ENCODE results near the gene KLHL3. TPM values are rescaled to one million over a fixed set of nuclear protein-coding genes. Genes with fewer than 3 reads are reported as not detected.

KLHL3 gene
- total RNA-seq, 1 experiment from 2014 or later = 16.9 TPM

DNA sequence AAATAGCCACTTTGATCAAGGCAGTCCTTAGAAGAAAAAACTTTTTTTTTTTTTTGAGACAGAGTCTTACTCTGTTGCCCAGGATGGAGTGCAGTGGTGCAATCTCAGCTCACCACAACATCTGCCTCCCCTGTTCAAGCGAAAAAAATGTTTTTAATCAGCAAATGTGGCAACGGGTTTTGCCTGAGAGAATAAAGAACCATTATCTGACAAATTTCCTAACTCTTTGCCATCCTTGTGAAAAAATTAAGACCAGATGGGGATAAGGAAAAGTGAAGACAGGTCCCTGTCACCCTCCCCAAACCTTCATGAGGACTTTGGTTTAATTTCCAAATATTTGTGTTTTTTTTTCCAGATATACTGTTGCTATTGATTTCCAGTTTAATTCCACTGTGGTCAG is 129.5 kb downstream of the KLHL3 start:
- CTCF ChIA-PET = interaction anchor here (0.7 kb wide), 1 partner anchor 89 kb away, joined by 5 read pairs; no protein-coding TSS in a partner anchor

GRCh38 chr5:137605411-137605810 is 130.5 kb downstream of the KLHL3 start:
- Mint-ChIP-seq H3K4me3 (ENCODE audit: low read depth, unreplicated experiment) (no peak overlapping the region), H3K4me1 (ENCODE audit: low read depth, unreplicated experiment) (no peaks in the 10 kb centered on the region), H3K36me3 (ENCODE audit: insufficient read depth, unreplicated experiment) (peaks cover 4% of the 10 kb centered on the region), H3K27ac (ENCODE audit: unreplicated experiment) (no peak overlapping the region), H3K9me3 (ENCODE audit: low read depth, unreplicated experiment) (no peaks in the 10 kb centered on the region), H3K27me3 (ENCODE audit: unreplicated experiment) (peaks cover 86% of the 10 kb centered on the region)
- DNase-seq = no peak
- intact Hi-C loops (cut with micrococcal nuclease; ENCODE audit: unreplicated experiment) = loop anchor here (1.0 kb wide), 1 partner anchor 285 kb away; no protein-coding TSS in a partner anchor
- TF ChIP-seq CTCF (IDR thresholded peaks at IDR 0.05; ENCODE audit: unreplicated experiment) = no peak
- CTCF ChIA-PET = interaction anchor here (0.7 to 2.1 kb wide), 9 partner anchors 11 to 395 kb away, joined by 3 to 21 read pairs (median 3); no protein-coding TSS in a partner anchor
- no TSS peak for BruUV-seq (replicated peaks)

More for the DNA sequence above, 129.5 kb downstream of the KLHL3 start:
- no peak for DNase-seq
- no TSS peak for BruUV-seq (replicated peaks)
- no peak overlapping the region for H3K27ac Mint-ChIP-seq (ENCODE audit: unreplicated experiment)
- H3K36me3 Mint-ChIP-seq (ENCODE audit: insufficient read depth, unreplicated experiment) = peaks cover 4% of the 10 kb centered on the region
- H3K4me3 Mint-ChIP-seq (ENCODE audit: low read depth, unreplicated experiment) = no peak overlapping the region
- no peaks in the 10 kb centered on the region for H3K9me3 Mint-ChIP-seq (ENCODE audit: low read depth, unreplicated experiment)
- intact Hi-C loops (cut with micrococcal nuclease; ENCODE audit: unreplicated experiment) = no loop called here
- no peak for TF ChIP-seq CTCF (IDR thresholded peaks at IDR 0.05; ENCODE audit: unreplicated experiment)
- H3K27me3 Mint-ChIP-seq (ENCODE audit: unreplicated experiment) = peaks cover 95% of the 10 kb centered on the region
- H3K4me1 Mint-ChIP-seq (ENCODE audit: low read depth, unreplicated experiment) = no peaks in the 10 kb centered on the region

- Mint-ChIP-seq H3K27me3 (ENCODE audit: unreplicated experiment) (peaks cover 86% of the 10 kb centered on the region), H3K36me3 (ENCODE audit: insufficient read depth, unreplicated experiment) (peaks cover 4% of the 10 kb centered on the region), H3K9me3 (ENCODE audit: low read depth, unreplicated experiment) (no peaks in the 10 kb centered on the region), H3K4me1 (ENCODE audit: low read depth, unreplicated experiment) (no peaks in the 10 kb centered on the region), H3K4me3 (ENCODE audit: low read depth, unreplicated experiment) (no peak overlapping the region), H3K27ac (ENCODE audit: unreplicated experiment) (no peak overlapping the region)
- no peak for TF ChIP-seq CTCF (IDR thresholded peaks at IDR 0.05; ENCODE audit: unreplicated experiment)
- no TSS peak for BruUV-seq (replicated peaks)
- peak; percentile 22 for DNase-seq
- intact Hi-C loops (cut with micrococcal nuclease; ENCODE audit: unreplicated experiment) = loop anchor here (1.0 kb wide), 1 partner anchor 284 kb away; no protein-coding TSS in a partner anchor
- CTCF ChIA-PET = interaction anchor here (1.0 to 2.1 kb wide), 7 partner anchors 10 to 284 kb away, joined by 3 to 21 read pairs (median 3); no protein-coding TSS in a partner anchor
Measured at GRCh38 chr5:137604348-137605095, 131.4 kb downstream of the KLHL3 start.

GRCh38 chr5:137603891-137604290 is 132.0 kb downstream of the KLHL3 start:
- TF ChIP-seq CTCF (IDR thresholded peaks at IDR 0.05; ENCODE audit: unreplicated experiment) = no peak
- Mint-ChIP-seq H3K36me3 (ENCODE audit: insufficient read depth, unreplicated experiment) (peaks cover 4% of the 10 kb centered on the region), H3K4me3 (ENCODE audit: low read depth, unreplicated experiment) (no peak overlapping the region), H3K4me1 (ENCODE audit: low read depth, unreplicated experiment) (no peaks in the 10 kb centered on the region), H3K27me3 (ENCODE audit: unreplicated experiment) (peaks cover 86% of the 10 kb centered on the region), H3K9me3 (ENCODE audit: low read depth, unreplicated experiment) (no peaks in the 10 kb centered on the region), H3K27ac (ENCODE audit: unreplicated experiment) (no peak overlapping the region)
- intact Hi-C loops (cut with micrococcal nuclease; ENCODE audit: unreplicated experiment) = no loop called here
- BruUV-seq (replicated peaks) = no TSS peak
- DNase-seq = no peak
- CTCF ChIA-PET = interaction anchor here (2.1 kb wide), 1 partner anchor 284 kb away, joined by 21 read pairs; no protein-coding TSS in a partner anchor
